ENCODE results near the gene THSD4.
"Not testable (repeated sequence)": the region's sequence is repeated elsewhere in the genome, so short reads cannot be mapped to it uniquely, and the experiment has no call there.

The THSD4 gene

GRCh38 chr15:71194286-71194685 lies 79.0 kb downstream of the THSD4 start:
- no peak for DNase-seq

DNA sequence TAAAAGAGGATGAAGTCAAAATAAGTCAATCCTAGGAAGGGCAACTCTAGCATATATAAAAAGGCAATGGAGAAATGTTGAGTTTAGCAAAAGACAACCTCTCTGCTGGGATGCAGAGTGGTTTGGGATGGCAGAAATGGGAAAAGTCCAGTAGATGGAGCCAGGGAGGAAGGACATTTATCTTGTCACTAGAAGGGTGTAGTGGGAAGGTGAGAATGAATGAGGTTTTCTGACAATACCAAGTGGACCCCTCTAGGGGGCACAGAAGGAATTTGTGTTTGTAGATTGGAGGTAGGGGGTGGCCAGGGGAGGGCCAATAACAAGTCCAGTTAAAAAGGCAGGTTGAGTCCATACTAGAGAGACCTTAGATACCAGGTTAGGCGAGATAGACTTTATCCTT lies 80.0 kb downstream of the THSD4 start:
- no peak for DNase-seq

- DNase-seq = no peak
These were observed 82.3 kb downstream of the THSD4 start for GRCh38 chr15:71197620-71198019.

GRCh38 chr15:71198846-71199245 lies 83.6 kb downstream of the THSD4 start:
- DNase-seq = no peak

DNA sequence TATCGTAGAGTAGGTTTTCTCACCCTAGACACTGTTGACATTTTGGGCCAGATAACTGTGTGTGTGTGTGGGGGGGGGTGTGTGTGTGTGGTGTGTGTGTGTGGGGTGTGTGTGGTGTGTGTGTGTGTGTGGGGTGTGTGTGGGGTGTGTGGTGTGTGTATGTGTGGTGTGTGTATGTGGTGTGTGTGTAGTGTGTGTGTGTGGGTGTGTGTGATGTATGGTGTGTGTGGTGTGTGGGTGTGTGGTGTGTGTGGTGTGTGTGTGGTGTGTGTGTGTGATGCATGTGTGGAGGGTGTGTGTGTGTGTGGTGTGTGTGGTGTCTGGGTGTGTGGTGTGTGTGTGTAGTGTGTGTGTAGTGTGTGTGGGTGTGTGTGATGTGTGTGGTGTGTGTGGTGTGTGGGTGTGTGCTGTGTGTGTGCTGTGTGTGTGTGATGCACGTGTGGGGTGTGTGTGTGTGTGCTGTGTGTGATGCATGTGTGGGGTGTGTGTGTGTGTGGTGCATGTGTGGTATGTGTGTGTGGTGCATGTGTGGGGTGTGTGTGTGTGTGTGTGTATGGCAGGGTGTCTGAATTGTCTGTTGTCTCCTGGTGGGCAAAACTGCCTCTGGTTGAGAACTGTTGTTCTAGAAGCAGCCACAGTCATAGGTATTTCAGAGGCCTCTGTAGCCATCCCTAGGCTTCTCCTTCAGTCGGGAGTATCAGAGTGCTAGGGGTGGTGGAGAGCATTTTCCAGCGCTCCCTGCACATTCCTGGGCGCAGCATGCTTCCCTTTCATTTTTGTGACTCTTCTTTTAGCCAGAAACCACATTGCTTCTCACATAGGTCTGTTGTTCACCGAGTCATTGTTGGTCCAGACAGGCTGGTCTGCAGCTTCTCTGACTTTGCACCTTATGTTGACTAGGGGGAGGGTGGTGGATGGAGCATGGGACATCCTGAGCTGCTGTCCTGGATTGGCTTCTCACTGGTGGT lies 84.4 kb downstream of the THSD4 start:
- no peak for DNase-seq

DNA sequence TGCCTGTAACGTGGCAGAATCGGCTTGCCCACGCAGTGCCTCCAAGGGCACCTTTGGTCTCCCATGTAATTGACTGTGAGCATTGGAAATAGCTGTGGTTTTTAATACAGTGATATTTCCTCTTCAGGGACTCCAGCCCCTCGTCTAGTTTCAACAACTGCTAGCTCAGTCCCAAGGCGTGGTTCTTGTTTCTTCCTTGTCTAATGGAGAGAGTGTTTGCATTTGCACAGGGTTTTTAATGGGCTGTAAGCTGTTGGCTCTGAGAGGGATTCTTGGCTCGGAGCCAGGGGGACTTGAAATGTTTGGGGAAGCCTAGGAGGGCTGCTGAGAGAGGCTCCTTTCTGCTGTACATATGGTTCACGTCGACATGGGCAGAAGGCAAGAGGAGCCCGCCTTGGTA lies 86.2 kb downstream of the THSD4 start:
- no peak for DNase-seq

DNA sequence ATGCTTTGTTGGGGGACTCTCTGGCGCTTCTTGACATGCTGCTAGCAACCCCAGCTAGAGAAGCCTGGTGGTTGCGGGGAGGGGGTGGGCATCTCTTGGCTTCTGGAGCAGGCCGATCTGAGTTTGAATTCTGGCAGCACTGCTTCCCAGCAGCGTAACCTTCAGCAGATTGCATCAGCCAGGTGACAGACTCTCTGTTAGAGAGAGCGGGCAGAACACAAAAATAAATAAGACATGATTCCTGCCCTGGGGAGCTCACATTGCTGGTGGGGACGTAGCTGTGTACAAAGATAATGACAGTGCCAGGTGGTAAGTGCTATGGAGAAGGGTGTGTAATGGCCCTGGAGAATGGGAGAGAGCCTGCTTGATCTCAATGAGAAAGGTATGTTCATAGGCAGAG lies 87.4 kb downstream of the THSD4 start:
- no peak for DNase-seq

DNA sequence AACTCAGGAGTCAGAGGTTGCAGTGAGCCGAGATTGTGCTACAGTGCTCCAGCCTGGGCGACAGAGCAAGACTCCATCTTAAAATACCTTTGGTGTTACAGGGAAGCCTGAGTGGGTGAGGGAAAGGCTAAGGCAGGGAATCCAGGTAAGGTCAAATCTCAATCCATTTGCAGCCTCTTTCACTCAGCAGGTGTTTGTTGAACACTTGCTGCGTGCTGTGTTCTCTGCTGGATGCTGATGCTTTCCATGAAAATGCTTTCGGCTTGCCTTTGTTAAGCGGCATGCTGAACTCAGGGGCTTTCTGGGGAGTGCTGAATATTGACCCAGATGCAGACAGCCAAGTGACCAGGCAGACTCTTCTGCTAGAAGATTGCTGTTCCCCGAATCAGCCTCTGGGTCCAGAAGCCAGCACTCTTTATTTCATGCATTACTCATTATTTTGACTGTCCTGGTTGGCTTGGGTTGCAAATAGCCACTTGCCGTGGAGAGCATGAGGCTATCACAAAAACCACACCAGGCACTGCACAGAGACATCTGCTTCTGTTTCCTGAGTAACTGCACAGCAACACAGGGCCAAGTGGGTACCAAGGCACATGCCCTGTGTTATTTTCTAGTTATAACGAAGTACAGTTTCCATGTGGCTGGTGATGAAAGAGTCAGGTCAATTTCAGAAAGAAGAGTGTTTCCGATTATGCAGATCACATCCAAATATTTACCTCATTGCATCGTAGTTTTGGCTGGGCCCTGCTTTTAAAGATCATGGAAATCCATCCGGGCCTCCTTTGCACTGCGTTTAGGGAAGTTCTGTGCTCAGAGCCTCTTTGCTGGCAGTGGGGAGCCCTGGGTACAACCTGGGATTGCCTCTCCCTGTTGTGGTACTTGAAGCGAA lies 88.6 kb downstream of the THSD4 start:
- no peak for DNase-seq

- DNase-seq = no peak
These were observed 91.9 kb downstream of the THSD4 start for GRCh38 chr15:71207141-71207540.

- DNase-seq = no peak
These were observed 96.9 kb downstream of the THSD4 start for GRCh38 chr15:71212146-71212545.

DNA sequence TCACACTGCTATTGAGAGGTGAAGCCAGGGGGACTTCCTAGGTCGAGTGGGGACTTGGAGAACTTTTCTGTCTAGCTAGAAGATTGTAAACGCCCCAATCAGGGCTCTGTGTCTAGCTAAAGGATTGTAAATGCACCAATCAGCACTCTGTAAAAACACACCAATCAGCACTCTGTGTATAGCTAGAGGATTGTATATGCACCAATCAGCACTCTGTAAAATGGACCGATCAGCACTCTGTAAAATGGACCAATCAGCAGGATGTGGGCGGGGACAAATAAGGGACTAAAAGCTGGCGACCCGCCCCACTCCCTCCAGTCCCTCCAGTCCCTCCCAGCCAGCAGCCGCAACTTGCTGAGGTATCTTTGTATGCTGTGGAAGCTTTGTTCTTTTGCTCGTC lies 98.7 kb downstream of the THSD4 start:
- not testable (repeated sequence) for DNase-seq

GRCh38 chr15:71215126-71215894 lies 100.0 kb downstream of the THSD4 start:
- no peak for DNase-seq

GRCh38 chr15:71218272-71218805 lies 103.1 kb downstream of the THSD4 start:
- DNase-seq = no peak

- DNase-seq = no peak
These were observed 103.8 kb downstream of the THSD4 start for GRCh38 chr15:71219101-71219500.

DNA sequence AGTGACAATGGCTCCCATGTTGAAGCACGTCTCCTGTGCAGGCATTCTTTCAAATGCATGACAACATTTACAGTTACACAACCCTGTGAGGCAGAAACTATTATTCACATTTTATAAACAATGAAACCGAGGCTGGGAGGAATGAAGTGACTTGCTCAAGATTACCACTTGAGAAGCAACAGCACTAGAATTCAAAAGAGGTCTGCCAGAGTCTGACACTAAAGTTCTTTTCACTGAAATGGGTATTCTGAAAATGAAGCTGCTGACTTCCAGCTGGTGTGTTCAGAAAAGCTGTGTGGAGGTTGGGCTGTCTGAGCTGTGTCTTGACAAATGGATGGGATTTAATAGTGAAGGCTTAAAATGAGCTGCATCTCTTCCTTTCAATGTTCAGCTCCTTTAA lies 104.4 kb downstream of the THSD4 start:
- no peak for DNase-seq

DNA sequence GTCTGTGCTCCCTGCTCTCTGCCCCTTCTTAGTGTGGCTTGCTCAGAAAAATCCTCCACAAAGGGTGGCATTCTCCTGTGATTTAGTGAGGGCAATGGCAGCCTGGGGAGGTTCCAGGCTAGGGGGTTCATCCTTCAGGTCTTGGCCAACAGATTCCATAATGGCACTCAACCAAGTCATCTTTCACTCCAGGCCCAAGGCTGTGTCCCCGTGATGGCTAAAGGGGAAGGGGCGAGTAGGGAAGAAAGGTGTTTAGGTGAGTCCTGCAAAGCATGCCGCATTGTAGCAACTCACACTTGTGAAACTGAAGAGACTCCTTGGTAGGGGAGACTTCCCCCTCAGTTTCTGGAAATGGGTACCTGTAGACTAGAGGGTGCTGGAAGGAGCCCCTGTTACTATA lies 105.6 kb downstream of the THSD4 start:
- no peak for DNase-seq

DNA sequence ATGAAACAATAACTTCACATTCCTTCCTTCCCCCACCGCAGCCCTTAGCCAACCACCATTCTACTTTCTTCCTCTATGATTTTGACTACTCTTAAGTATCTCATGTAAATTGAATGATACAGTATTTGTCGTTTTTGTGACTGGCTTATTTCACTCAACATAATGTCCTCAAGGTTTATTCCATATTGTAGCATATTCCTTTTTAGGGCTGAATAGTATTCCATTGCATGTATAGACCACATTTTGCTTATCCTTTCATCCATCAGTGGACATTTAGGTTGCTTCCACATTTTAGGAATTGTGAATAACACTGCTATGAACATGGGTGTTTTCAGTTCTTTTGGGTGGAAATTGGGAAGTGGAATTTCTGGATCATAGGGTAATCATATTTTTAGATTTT lies 106.1 kb downstream of the THSD4 start:
- DNase-seq = no peak

- no peak for DNase-seq
These were observed 108.2 kb downstream of the THSD4 start for GRCh38 chr15:71223516-71223915.

GRCh38 chr15:71224024-71224423 lies 108.8 kb downstream of the THSD4 start:
- no peak for DNase-seq

DNA sequence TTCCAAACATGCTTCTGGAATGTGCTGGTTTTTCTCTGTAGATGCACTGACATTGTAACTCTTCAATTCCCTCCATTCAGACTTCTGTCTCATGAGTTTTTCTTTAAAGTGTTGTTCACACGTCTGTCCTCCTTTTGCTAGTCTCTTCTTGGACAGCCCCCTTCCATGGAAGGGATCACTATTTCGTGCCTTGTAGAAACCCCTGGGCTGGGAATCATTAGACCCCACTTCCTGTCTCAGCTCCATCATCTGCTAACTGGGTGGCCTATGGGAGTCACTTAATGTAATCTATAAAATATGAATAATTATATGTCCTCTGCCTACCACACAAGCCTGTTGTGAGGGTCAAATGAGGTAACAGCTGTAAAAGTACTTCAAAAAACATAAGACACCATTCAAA lies 110.6 kb downstream of the THSD4 start:
- no peak for DNase-seq

GRCh38 chr15:71226536-71227455 lies 111.5 kb downstream of the THSD4 start:
- no peak for DNase-seq

DNA sequence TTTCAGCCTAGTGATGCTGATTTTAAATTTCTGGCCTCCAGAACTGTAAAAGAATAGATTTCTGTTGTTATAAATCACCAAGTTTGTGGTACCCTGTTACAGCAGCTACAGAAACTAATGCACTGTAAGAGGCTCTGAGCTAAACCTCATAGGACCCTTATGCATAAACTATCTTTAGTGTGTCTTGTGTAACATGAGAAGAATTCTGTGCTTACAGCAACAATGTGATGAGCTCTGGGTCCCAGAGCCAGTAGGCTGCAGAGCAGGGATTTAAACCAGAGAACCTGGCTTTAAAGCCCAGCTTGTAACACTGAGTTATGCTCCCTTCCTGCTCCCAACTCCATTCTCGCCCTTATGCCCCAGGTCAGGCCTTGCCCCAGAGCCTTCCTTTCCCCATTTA lies 113.1 kb downstream of the THSD4 start:
- no peak for DNase-seq
